ENCODE results near the gene YPEL3. TPM values are rescaled to one million over a fixed set of nuclear protein-coding genes. Genes with fewer than 3 reads are reported as not detected.
A peak's percentile ranks its signal among the peaks of the same experiment; 100 is the strongest.

Gene YPEL3
- total RNA-seq, 4 donors from 2014 or later, result 90.8 to 154 (median 125) TPM

GRCh38 chr16:30065102-30065942, 30.7 kb downstream of the YPEL3 start, which contains the start of gene ALDOA:
Gene ALDOA (plus strand): TSS chr16:30065760. CDS start chr16:30066898, 1,138 bp downstream.
- WGBS, 2 donors (ENCODE audit: low coverage in 1 of 2), result 0% methylated on average over 75 of the region's 99 CpGs; no CpG with 5 or more reads in 1 of the 2 donors
- Histone ChIP-seq H3K9me3 (no peaks in the 10 kb centered on the region), H3K4me3 (peak within 1 kb of the TSS; percentile 74 to 94 (median 82)), H3K27ac (peak within 1 kb of the TSS; percentile 91 to 99 (median 98)), H3K4me1 (peaks cover 41 to 60% (median 52%) of the 10 kb centered on the region in 4 donors), H3K36me3 (peaks cover 3 to 31% (median 16%) of the 10 kb centered on the region in 4 donors), H3K27me3 (no peaks in the 10 kb centered on the region)
- in situ Hi-C loops (cut with MboI; ENCODE audit: low pct_ligation_motif_present in 1 of 4, low pct_unique_long_range_greater_than_20kb in 1 of 4, low sequenced_read_pairs in 3 of 4) (no loop called here), intact Hi-C loops (cut with DNase I; ENCODE audit: low total_unique reads) (no loop called here)
- DNase-seq, result peak; percentile 97
- TF ChIP-seq POLR2A (IDR thresholded peaks at IDR 0.05) (peak; percentile 99), POLR2AphosphoS5 (IDR thresholded peaks at IDR 0.05) (peak; percentile 96 to 99 (median 99)), CTCF (IDR thresholded peaks at IDR 0.05) (peak in 2 of 5 experiments; percentile 11 to 29), EP300 (IDR thresholded peaks at IDR 0.05; ENCODE audit: low read depth) (no peak)

GRCh38 chr16:30064729-30065101, 31.3 kb downstream of the YPEL3 start:
- in situ Hi-C loops (cut with MboI; ENCODE audit: low pct_ligation_motif_present in 1 of 4, low pct_unique_long_range_greater_than_20kb in 1 of 4, low sequenced_read_pairs in 3 of 4) (no loop called here), intact Hi-C loops (cut with DNase I; ENCODE audit: low total_unique reads) (no loop called here)
- Histone ChIP-seq H3K9me3 (no peaks in the 10 kb centered on the region), H3K27me3 (no peaks in the 10 kb centered on the region), H3K36me3 (peaks cover 3 to 25% (median 13%) of the 10 kb centered on the region in 4 donors), H3K27ac (peak overlapping the region; percentile 91 to 99 (median 98)), H3K4me3 (peak overlapping the region; percentile 47 to 94 (median 82)), H3K4me1 (peaks cover 39 to 54% (median 47%) of the 10 kb centered on the region in 4 donors)
- 0% methylated on average over 22 of the region's 25 CpGs; no CpG with 5 or more reads in 1 of the 2 donors for WGBS, 2 donors (ENCODE audit: low coverage in 1 of 2)
- TF ChIP-seq POLR2AphosphoS5 (IDR thresholded peaks at IDR 0.05) (peak in 1 of 3 donors; percentile 29), POLR2A (IDR thresholded peaks at IDR 0.05) (no peak), EP300 (IDR thresholded peaks at IDR 0.05; ENCODE audit: low read depth) (no peak), CTCF (IDR thresholded peaks at IDR 0.05) (no peak)
- DNase-seq, result no peak

- in situ Hi-C loops (cut with MboI; ENCODE audit: low pct_ligation_motif_present in 1 of 4, low pct_unique_long_range_greater_than_20kb in 1 of 4, low sequenced_read_pairs in 3 of 4) (no loop called here), intact Hi-C loops (cut with DNase I; ENCODE audit: low total_unique reads) (no loop called here)
- TF ChIP-seq CTCF (IDR thresholded peaks at IDR 0.05), result peak in 3 of 5 experiments; percentile 15 to 23 (median 18)
- TF ChIP-seq POLR2AphosphoS5 (IDR thresholded peaks at IDR 0.05), result peak in 2 of 3 donors; percentile 64 to 65
- peak; percentile 42 for TF ChIP-seq POLR2A (IDR thresholded peaks at IDR 0.05)
- no peak for TF ChIP-seq EP300 (IDR thresholded peaks at IDR 0.05; ENCODE audit: low read depth)
- Histone ChIP-seq H3K4me1 (peaks cover 33 to 48% (median 41%) of the 10 kb centered on the region in 4 donors), H3K36me3 (peaks cover 2 to 18% (median 9%) of the 10 kb centered on the region in 4 donors), H3K9me3 (no peaks in the 10 kb centered on the region), H3K27me3 (no peaks in the 10 kb centered on the region), H3K4me3 (peak overlapping the region; percentile 47 to 94 (median 82)), H3K27ac (peak overlapping the region; percentile 91 to 99 (median 98))
- 0 to 6% methylated on average over 1 to 25 of the region's 27 CpGs for WGBS, 2 donors (ENCODE audit: low coverage in 1 of 2)
- DNase-seq, result peak; percentile 80
These were observed 31.9 kb downstream of the YPEL3 start for GRCh38 chr16:30063893-30064728.

All from transverse colon (tissue), 4 donors.